Nephron (organoid): ENCODE data around the gene ARHGEF16.

Experiments used
- H3K27ac Mint-ChIP-seq, 3 experiments: 2 replicates each; pipeline ENCODE4 v1.8.0; 2020; ENCODE audit warnings: mixed read lengths in 3 of 3, mild to moderate bottlenecking in 2 of 3, moderate library complexity in 1 of 3
- H3K27me3 Mint-ChIP-seq: 2 replicates; pipeline ENCODE4 v1.8.0; 2021; ENCODE audit warnings: low read depth, mild to moderate bottlenecking, moderate library complexity, mixed read lengths
- H3K36me3 Mint-ChIP-seq: 2 replicates; pipeline ENCODE4 v1.8.0; 2020; ENCODE audit warnings: low read depth, mixed read lengths
- H3K4me1 Mint-ChIP-seq: 2 replicates; pipeline ENCODE4 v1.8.0; 2020; ENCODE audit warnings: mixed read lengths
- H3K4me3 Mint-ChIP-seq, 3 experiments: 2 replicates each; pipeline ENCODE4 v1.8.0; 2020; ENCODE audit warnings: mild to moderate bottlenecking in 3 of 3, mixed read lengths in 3 of 3, moderate library complexity in 2 of 3
- H3K9me3 Mint-ChIP-seq: 2 replicates; pipeline ENCODE4 v1.8.0; 2020; ENCODE audit warnings: mixed read lengths
- TF ChIP-seq, protein P1 (sequence below), 3 experiments: fragments of 200-600 bp; sonication (generic); IDR thresholded peaks; one replicate each; pipeline ENCODE4 v1.5.0; 2021; ENCODE audit warnings: antibody characterized with exemption in 3 of 3; ENCODE audit not compliant: unreplicated experiment in 3 of 3

ARHGEF16 gene

GRCh38 chr1:3503525-3503886 is 49.0 kb downstream of the ARHGEF16 start:
- TF ChIP-seq, protein P1, sequence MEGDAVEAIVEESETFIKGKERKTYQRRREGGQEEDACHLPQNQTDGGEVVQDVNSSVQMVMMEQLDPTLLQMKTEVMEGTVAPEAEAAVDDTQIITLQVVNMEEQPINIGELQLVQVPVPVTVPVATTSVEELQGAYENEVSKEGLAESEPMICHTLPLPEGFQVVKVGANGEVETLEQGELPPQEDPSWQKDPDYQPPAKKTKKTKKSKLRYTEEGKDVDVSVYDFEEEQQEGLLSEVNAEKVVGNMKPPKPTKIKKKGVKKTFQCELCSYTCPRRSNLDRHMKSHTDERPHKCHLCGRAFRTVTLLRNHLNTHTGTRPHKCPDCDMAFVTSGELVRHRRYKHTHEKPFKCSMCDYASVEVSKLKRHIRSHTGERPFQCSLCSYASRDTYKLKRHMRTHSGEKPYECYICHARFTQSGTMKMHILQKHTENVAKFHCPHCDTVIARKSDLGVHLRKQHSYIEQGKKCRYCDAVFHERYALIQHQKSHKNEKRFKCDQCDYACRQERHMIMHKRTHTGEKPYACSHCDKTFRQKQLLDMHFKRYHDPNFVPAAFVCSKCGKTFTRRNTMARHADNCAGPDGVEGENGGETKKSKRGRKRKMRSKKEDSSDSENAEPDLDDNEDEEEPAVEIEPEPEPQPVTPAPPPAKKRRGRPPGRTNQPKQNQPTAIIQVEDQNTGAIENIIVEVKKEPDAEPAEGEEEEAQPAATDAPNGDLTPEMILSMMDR (IDR thresholded peaks at IDR 0.05; ENCODE audit: unreplicated experiment in 3 of 3) = no peak
- Mint-ChIP-seq H3K36me3 (no peaks in the 10 kb centered on the region), H3K9me3 (no peaks in the 10 kb centered on the region), H3K4me1 (no peaks in the 10 kb centered on the region), H3K4me3 (no peak overlapping the region), H3K27ac (no peak overlapping the region), H3K27me3 (no peaks in the 10 kb centered on the region)

GRCh38 chr1:3504151-3504821 is 49.8 kb downstream of the ARHGEF16 start:
- no peaks in the 10 kb centered on the region for H3K9me3 Mint-ChIP-seq
- TF ChIP-seq, protein P1 (IDR thresholded peaks at IDR 0.05; ENCODE audit: unreplicated experiment in 3 of 3) = no peak
- H3K27ac Mint-ChIP-seq = no peak overlapping the region
- no peaks in the 10 kb centered on the region for H3K4me1 Mint-ChIP-seq
- H3K4me3 Mint-ChIP-seq = no peak overlapping the region
- H3K27me3 Mint-ChIP-seq = no peaks in the 10 kb centered on the region
- H3K36me3 Mint-ChIP-seq = no peaks in the 10 kb centered on the region

DNA sequence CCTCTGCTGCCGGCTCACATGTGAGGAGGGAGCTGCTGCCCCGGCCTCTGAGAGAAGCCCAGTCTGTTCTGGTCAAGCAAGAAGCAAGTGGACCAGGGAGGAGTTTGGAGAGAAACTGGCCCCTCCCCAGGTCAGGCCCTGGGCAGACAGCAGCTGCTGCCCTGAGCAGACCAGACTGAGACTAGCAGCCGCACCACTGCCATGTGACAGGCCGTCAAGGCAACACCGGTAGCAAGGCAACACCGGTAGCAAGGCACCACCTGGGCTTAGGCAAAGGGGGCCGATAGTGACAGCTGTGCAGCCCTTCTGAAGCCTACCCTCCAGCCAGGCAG is 50.3 kb downstream of the ARHGEF16 start:
- H3K9me3 Mint-ChIP-seq = no peaks in the 10 kb centered on the region
- no peak overlapping the region for H3K27ac Mint-ChIP-seq
- TF ChIP-seq, protein P1 (IDR thresholded peaks at IDR 0.05; ENCODE audit: unreplicated experiment in 3 of 3) = no peak
- no peaks in the 10 kb centered on the region for H3K4me1 Mint-ChIP-seq
- H3K36me3 Mint-ChIP-seq = no peaks in the 10 kb centered on the region
- H3K4me3 Mint-ChIP-seq = no peak overlapping the region
- no peaks in the 10 kb centered on the region for H3K27me3 Mint-ChIP-seq

DNA sequence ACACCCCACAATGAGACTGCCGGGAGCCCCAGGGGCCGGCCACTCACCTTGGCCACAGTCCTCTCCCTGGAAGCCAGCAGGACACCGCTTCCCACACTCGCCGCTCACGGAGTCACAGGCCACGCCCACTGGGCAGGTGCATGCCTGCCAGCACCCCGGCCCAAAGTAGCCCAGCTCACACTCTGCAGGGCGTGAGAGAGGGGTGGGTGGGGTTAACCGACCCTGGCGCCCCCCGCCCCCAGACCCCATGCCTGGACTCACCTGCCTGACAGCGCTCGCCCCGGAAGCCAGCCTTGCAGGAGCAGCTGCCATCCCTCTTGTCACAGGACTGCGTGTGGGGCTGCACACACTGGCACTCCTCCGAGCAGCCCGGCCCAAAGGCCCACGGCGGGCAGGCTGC is 50.7 kb downstream of the ARHGEF16 start:
- Mint-ChIP-seq H3K27me3 (no peaks in the 10 kb centered on the region), H3K36me3 (no peaks in the 10 kb centered on the region), H3K9me3 (no peaks in the 10 kb centered on the region), H3K27ac (no peak overlapping the region), H3K4me3 (no peak overlapping the region), H3K4me1 (no peaks in the 10 kb centered on the region)
- TF ChIP-seq, protein P1 (IDR thresholded peaks at IDR 0.05; ENCODE audit: unreplicated experiment in 3 of 3) = no peak

DNA sequence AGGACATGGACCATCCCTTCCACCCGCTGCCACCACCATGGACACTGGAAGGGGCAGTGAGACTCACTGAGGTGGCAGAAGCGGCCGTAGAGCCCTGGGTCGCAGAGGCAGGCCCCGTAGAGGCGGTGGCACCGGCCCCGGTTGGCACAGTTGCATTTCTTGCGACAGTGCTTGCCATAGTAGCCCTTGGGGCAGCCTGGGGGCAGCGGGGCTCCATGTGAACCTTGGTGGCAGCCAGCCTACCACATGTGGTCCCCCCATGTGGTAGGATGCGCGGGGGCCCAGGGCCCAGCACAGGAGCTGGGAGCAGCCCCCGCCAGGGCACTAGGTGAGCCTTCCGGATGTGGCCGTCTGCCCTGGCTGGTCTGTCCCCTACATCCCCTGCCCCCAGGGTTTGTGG is 51.6 kb downstream of the ARHGEF16 start:
- H3K4me3 Mint-ChIP-seq = no peak overlapping the region
- TF ChIP-seq, protein P1 (IDR thresholded peaks at IDR 0.05; ENCODE audit: unreplicated experiment in 3 of 3) = no peak
- no peak overlapping the region for H3K27ac Mint-ChIP-seq
- H3K4me1 Mint-ChIP-seq = no peaks in the 10 kb centered on the region
- H3K9me3 Mint-ChIP-seq = no peaks in the 10 kb centered on the region
- no peaks in the 10 kb centered on the region for H3K27me3 Mint-ChIP-seq
- H3K36me3 Mint-ChIP-seq = no peaks in the 10 kb centered on the region

DNA sequence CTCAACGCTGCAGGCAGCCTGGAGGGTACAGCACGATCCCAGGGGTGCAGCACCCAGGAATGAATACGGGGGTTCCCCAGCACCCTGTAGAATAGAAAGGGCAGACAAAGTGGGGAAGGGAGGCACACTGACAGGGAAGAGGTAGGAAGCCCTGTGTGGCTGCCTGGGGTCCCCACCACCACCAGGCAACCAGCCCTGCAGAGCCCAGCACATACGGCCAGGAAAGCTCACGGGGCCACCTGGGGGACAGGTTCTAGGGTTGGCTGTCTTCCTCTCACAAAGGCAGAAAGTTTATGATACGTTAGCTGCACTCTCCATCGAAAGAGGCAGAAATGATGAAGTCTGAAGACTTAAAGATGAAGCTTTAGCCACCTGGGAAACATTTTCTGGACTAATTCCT is 52.5 kb downstream of the ARHGEF16 start:
- no peaks in the 10 kb centered on the region for H3K9me3 Mint-ChIP-seq
- no peaks in the 10 kb centered on the region for H3K27me3 Mint-ChIP-seq
- H3K27ac Mint-ChIP-seq = no peak overlapping the region
- no peaks in the 10 kb centered on the region for H3K4me1 Mint-ChIP-seq
- TF ChIP-seq, protein P1 (IDR thresholded peaks at IDR 0.05; ENCODE audit: unreplicated experiment in 3 of 3) = no peak
- H3K36me3 Mint-ChIP-seq = no peaks in the 10 kb centered on the region
- no peak overlapping the region for H3K4me3 Mint-ChIP-seq
